Measurements from ENCODE around the gene CDKN2D.

CDKN2D gene

DNA sequence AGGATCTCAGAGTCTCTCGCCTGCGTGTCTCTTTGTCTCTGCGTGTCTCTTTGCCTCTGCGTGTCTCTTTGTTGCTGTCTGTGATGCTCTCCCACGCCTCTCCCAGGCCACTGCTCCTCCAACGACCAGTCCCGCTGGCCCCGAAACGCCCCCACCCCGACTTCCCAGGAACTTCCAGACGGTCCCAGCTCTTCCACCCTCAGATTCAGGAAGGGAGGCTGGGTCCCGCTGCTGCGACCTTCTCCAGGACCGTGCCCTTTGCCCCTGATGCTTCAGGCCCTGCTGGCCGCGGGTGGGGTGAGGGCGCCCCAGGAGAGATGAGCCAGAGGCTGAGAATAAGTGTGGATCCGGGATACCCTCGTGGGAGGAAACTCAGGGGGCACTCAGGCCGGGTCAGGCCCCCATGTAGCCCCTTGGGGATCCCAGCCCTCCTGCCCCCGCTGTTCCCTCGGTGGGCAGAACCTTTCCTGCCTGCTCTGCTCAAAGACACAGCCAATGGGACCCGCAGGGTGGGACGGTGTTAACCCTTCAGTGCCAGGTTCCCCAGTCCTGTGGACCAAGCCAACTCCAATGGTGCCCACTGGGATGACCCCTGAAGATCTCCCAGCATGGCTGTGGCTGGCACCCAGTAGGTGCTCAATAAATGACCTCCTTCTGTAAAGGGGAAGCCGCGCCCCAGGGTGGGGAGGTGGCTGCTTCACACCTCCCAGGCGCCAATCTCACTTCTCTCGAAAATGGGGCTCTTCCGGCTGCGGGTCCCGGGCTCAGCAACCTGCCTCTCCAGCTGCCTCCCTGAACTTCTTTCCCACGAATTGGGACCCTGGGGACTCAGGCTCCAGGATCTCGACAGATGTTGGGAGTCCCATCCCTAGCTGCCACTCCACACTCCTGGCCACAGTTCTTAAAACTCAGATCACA lies 50.1 kb downstream of the CDKN2D start:
- DNase-seq: peak; percentile 42

DNA sequence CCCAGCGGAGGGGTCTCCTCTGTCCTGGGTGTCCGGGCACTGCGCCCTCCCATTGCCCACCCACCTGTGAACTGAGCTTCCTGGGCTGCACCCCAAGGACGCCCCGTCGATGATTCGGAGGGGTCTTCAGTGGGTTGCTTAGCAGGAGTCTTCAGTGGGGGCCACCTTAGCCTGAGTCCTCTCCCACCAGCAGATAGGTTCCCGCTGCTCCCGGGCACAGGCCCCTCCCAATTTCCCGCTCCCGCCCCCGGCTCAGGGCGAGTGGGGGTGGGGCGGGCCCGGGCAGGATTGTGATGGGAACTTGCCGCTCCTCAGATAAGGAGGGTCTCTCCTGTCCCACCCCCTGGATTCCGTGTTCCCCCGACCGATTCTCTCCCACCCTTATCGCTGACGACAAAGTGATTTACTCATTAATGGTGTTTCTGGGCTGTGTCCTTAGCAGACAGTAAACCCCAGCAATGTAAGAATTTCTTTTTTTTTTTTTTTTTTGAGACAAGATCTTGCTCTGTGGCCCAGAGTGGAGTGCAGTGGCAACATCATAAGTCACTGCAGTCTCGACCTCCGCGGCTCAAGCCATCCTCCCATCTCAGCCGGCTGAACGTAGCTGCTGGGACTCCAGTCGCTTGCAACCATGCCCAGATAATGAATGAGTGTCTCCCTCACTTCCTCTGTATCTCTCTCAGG lies 50.9 kb downstream of the CDKN2D start:
- peak; percentile 40 for DNase-seq

DNA sequence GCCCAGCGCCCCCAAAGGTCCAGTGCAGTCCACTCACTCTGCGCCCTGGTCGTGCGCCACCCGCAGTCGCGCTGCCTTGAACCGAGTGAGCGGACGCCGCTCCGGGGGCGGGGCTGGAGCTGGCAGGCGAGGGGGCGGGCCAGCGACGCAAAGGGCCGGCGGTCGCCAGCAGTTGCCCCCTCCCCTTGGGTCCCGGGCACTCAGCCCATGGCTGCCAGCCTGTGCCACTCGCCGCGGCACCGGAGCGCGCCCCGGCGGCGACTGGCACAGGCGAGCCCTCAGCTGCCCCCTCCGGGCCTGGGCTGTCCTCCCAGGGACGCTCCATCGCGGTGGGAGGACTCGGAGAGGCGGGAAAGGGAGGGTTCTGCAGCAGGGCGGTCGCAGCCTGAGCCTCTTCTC lies 51.4 kb downstream of the CDKN2D start, which contains the start of gene S1PR5:
Gene S1PR5 (minus strand): TSS at position 87 of the 399 bp plus-strand sequence. CDS start 2,436 bp downstream, outside the sequence.
- DNase-seq: peak; percentile 33

DNA sequence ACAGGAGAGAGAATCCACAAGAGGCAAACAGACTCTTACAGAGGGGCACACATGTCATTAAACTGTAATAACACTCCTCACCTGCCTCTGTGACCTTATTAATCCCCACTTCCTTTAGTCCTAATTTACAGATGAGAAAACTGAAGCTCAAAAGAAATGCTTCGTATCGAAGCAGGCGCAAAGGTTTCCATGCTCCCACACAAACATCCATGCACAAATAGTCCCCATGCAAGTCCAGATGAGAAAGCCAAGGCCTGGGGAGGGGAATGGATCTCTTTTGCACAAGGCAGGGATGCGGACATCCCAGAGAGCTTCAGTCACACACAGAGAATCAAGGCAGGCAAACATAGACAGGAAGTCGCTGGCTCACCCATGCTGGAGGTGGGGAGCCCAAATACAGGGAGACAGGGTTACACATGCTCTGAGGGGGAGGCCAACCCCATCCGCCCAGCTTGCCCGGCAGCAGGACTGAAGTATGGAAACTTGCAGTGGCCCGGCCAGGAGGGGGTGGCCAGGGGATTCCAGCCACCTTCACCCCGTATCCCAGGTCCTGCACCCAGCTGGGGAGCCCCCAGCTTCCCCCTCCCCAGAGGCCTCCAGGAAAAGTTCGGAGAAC lies 52.0 kb downstream of the CDKN2D start:
- peak; percentile 24 for DNase-seq

Data from CD4-positive, alpha-beta T cell treated with Interleukin-17A for 1 hour (primary cell).